Epithelial cell of proximal tubule (primary cell): ENCODE data around the gene NALCN. TPM values are rescaled to one million over a fixed set of nuclear protein-coding genes. Genes with fewer than 3 reads are reported as not detected.

Source experiments
- DNase-seq: peaks from one replicate; pipeline ENCODE4 v3.0.0-alpha.2; 2011; ENCODE audit warnings: low read depth
- H3K4me3 ChIP-seq: 2 replicates; pipeline ENCODE4 v1.5.1; 2011; ENCODE audit warnings: low read depth, mild to moderate bottlenecking, low read length
- total RNA-seq: library from RNA; depleted of rRNA; stranded (reverse); fragments of >200 nt; gene quantifications from 2 replicates; pipeline ENCODE4 v1.2.3, GENCODE V29; 2015
- TF ChIP-seq, protein P1 (sequence below): conservative IDR thresholded peaks from 2 replicates; pipeline ENCODE4 v1.5.1; 2012; ENCODE audit warnings: low read depth, mild to moderate bottlenecking, low read length

Gene NALCN
- total RNA-seq, 1 donor from 2014 or later: 0.35 TPM

DNA sequence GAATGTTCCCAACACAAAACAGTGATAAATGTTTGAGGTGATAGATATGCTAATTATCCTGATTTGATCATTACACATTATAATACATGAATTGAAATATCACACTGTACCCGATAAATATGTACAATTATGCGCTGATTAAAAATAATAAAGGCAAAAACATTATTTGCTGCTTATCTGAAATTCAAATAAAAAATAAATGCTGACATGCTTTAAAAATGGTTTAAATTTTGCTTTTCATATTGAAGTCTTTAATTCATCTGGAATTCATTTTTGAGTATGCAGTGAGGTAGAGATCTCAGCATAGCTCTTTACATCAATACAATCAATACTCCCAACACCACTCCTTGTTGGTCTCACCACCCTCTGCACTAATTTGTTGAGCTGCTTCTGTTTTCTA, 330.8 kb downstream of the NALCN start:
- TF ChIP-seq, protein P1, sequence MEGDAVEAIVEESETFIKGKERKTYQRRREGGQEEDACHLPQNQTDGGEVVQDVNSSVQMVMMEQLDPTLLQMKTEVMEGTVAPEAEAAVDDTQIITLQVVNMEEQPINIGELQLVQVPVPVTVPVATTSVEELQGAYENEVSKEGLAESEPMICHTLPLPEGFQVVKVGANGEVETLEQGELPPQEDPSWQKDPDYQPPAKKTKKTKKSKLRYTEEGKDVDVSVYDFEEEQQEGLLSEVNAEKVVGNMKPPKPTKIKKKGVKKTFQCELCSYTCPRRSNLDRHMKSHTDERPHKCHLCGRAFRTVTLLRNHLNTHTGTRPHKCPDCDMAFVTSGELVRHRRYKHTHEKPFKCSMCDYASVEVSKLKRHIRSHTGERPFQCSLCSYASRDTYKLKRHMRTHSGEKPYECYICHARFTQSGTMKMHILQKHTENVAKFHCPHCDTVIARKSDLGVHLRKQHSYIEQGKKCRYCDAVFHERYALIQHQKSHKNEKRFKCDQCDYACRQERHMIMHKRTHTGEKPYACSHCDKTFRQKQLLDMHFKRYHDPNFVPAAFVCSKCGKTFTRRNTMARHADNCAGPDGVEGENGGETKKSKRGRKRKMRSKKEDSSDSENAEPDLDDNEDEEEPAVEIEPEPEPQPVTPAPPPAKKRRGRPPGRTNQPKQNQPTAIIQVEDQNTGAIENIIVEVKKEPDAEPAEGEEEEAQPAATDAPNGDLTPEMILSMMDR: no peak
- DNase-seq: no peak
- H3K4me3 ChIP-seq: no peak overlapping the region

GRCh38 chr13:101082441-101082840, 333.9 kb downstream of the NALCN start:
- no peak for DNase-seq
- TF ChIP-seq, protein P1: no peak
- H3K4me3 ChIP-seq: no peak overlapping the region

- DNase-seq: no peak
- H3K4me3 ChIP-seq: no peak overlapping the region
- TF ChIP-seq, protein P1: no peak
These were observed 335.7 kb downstream of the NALCN start for GRCh38 chr13:101080616-101081015.

- TF ChIP-seq, protein P1: no peak
- DNase-seq: no peak
These were observed 351.0 kb downstream of the NALCN start for GRCh38 chr13:101065329-101065728.

DNA sequence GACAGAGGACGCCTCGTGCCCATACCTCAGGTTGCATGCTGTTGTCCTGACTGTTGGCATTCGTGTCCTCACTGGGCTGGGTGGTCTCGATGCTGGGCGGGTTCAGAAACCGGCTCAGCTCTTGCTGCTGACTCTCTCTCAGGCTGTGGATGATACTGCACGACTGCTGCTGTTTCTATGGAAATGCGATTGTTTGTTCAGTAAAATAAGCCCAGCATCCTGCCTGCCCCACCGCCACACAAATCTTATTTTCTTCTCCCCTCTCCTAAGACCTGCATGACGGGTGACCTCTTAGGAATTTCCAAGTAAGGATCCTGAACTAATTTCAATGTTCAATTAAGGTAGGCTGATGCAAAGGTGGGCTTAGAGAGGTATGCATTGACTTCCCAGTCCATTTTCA, 356.5 kb downstream of the NALCN start:
- no peak for DNase-seq
- TF ChIP-seq, protein P1: no peak
- H3K4me3 ChIP-seq: no peak overlapping the region

More at GRCh38 chr13:101065329-101065728, 351.0 kb downstream of the NALCN start:
- H3K4me3 ChIP-seq: no peak overlapping the region

DNA sequence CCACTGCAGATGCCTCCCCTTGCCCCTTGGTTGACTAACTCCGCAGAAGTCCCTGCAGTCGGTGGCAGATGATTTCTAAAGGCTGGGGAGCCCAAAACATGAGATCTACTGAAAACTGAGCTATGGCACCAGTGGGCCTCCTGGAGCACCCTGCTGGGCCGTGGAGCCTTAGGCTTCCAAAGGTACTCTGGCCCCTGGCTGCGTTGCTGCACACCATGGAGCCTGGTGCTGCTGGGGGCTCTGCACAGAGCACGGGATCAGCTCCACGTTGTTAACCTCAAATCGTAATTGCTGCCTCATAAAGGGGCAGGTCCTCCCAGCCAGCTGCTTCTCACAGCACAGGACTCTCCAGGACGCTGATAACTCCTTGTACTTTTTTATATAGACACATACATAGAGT, 357.5 kb downstream of the NALCN start:
- DNase-seq: no peak
- H3K4me3 ChIP-seq: no peak overlapping the region
- TF ChIP-seq, protein P1: no peak

GRCh38 chr13:101053301-101054093, 362.8 kb downstream of the NALCN start:
- TF ChIP-seq, protein P1: no peak
- DNase-seq: peak; percentile 36
- H3K4me3 ChIP-seq: no peak overlapping the region
